Measurements from ENCODE around the gene TSPAN32.

DNA sequence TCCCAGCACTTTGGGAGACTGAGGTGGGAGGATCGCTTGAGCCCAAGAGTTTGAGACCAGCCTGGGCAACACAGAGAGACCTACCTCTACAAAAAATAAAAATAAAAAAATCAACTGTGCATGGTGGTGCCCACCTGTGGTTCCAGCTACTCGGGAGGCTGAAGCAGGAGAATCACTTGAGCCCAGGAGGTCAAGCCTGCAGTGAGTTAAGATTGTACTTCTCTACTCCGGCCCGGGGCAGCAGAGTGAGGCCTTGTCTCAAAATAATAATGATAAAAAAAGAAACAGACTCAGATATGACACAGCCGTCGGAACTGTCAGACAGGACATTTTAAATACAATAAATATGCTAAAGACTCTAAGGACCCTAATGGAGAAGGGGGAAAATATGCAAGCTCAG, 49.8 kb upstream of the TSPAN32 start:
- no peak for TF ChIP-seq EZH2phosphoT487 (IDR thresholded peaks at IDR 0.05; ENCODE audit: borderline replicate concordance, low read depth, low read length)
- TF ChIP-seq, protein P1, sequence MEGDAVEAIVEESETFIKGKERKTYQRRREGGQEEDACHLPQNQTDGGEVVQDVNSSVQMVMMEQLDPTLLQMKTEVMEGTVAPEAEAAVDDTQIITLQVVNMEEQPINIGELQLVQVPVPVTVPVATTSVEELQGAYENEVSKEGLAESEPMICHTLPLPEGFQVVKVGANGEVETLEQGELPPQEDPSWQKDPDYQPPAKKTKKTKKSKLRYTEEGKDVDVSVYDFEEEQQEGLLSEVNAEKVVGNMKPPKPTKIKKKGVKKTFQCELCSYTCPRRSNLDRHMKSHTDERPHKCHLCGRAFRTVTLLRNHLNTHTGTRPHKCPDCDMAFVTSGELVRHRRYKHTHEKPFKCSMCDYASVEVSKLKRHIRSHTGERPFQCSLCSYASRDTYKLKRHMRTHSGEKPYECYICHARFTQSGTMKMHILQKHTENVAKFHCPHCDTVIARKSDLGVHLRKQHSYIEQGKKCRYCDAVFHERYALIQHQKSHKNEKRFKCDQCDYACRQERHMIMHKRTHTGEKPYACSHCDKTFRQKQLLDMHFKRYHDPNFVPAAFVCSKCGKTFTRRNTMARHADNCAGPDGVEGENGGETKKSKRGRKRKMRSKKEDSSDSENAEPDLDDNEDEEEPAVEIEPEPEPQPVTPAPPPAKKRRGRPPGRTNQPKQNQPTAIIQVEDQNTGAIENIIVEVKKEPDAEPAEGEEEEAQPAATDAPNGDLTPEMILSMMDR (conservative IDR thresholded peaks at IDR 0.05; ENCODE audit: low read length): no peak
